SK-N-SH (cell line): Measurements from ENCODE around the gene P3R3URF. TPM values are rescaled to one million over a fixed set of nuclear protein-coding genes. Genes with fewer than 3 reads are reported as not detected.

ENCODE experiments used
- FOXJ3 ChIP-seq: sonication (generic); formaldehyde crosslinking; IDR thresholded peaks from 2 replicates; pipeline ENCODE4 v1.5.1; 2020; ENCODE audit warnings: mild to moderate bottlenecking, missing genetic modification reagents
- GATA2 ChIP-seq: sonication (generic); formaldehyde crosslinking; IDR thresholded peaks from 2 replicates; pipeline ENCODE4 v1.5.0; 2020; ENCODE audit warnings: mild to moderate bottlenecking, missing genetic modification reagents
- MEF2A ChIP-seq: IDR thresholded peaks from 2 replicates; pipeline ENCODE4 v1.4.0; 2012; ENCODE audit warnings: low read depth, borderline replicate concordance
- MXI1 ChIP-seq: IDR thresholded peaks from 2 replicates; pipeline ENCODE4 v1.6.1; 2012; ENCODE audit warnings: mild to moderate bottlenecking, low read depth, low read length, improper control_type of control experiment
- POLR2AphosphoS5 ChIP-seq: IDR thresholded peaks from 2 replicates; pipeline ENCODE4 v1.6.1; 2012; ENCODE audit warnings: low read depth, low read length
- REST ChIP-seq: IDR thresholded peaks from 2 replicates; pipeline ENCODE4 v1.6.1; 2012; ENCODE audit warnings: mild to moderate bottlenecking, low read depth, low read length, moderate library complexity
- RFX5 ChIP-seq: IDR thresholded peaks from 2 replicates; pipeline ENCODE4 v1.6.1; 2012; ENCODE audit warnings: mild to moderate bottlenecking, improper control_type of control experiment, low read length
- RXRA ChIP-seq: IDR thresholded peaks from 2 replicates; pipeline ENCODE4 v1.4.0; 2012; ENCODE audit warnings: low read depth, mild to moderate bottlenecking, borderline replicate concordance
- SIN3A ChIP-seq: IDR thresholded peaks from 2 replicates; pipeline ENCODE4 v1.6.1; 2012; ENCODE audit warnings: low read depth, mild to moderate bottlenecking, low read length, moderate library complexity, borderline replicate concordance
- SMC3 ChIP-seq: IDR thresholded peaks from 2 replicates; pipeline ENCODE4 v1.6.1; 2012; ENCODE audit warnings: low read depth, low read length, improper control_type of control experiment
- ZBTB33 ChIP-seq: IDR thresholded peaks from 2 replicates; pipeline ENCODE4 v1.4.0; 2012; ENCODE audit warnings: low read depth, borderline replicate concordance
- polyA plus RNA-seq, 3 experiments: library from polyadenylated mRNA; depleted of rRNA; stranded (reverse); fragments of >200 nt; gene quantifications; 2 replicates each; pipeline ENCODE4 v1.2.3, GENCODE V29; 2012
- TF ChIP-seq, protein P1 (sequence below): fragments of 200-600 bp; sonication (generic); IDR thresholded peaks from 2 replicates; pipeline ENCODE4 v1.6.1; 2017; ENCODE audit warnings: antibody characterized with exemption, mild to moderate bottlenecking, moderate library complexity

Gene P3R3URF
- polyA plus RNA-seq, 1 of the 3 experiments (the other 2 are of a cell fraction) = not detected

DNA sequence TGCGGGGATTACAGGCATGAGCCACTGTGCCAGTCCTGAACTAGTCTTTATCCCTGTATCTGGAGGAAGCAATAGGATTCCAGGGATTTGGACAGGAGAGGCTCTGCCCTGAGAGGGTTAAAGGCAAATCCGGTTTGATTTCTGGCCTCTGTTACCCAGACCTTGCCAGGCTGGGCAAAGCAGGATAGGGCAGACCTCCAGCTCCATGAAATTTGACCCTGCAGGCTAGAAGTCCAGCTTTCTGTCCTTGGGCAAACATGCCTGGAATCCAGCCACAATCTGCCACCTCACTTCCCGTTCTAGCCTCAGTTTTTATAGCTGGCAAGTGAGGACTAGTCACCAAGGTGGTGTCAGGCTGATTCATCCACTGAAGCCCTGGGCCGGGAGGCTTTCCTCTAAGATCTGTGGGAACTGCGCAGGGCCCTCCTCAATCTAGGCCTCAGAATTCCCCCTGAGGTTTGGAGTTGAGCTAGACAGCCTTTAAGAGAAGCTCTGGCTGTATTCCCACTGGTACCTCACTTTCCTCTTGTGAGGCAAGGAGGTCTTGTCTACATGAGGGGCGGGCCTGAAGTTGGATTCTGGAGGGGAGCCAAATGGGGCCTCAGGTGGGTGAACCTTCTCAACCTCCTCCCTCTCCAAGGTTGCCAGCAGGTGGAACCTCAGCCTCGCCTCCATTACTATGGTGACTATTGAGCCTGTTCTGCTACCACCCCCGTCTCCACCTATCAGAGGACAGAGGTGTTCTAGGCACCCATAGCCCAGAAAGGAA lies 7.0 kb upstream of the P3R3URF start (continued):
- no peak for TF ChIP-seq SMC3
- TF ChIP-seq GATA2 (CRISPR knock-in tag) = no peak
- TF ChIP-seq FOXJ3 (CRISPR knock-in tag) = no peak
- peak; percentile 87; the same call in 1 of the 2 replicates for TF ChIP-seq RXRA
- no peak for TF ChIP-seq MXI1
- TF ChIP-seq MEF2A = no peak
- TF ChIP-seq REST = 0 out of 2 replicates have a peak, but pooled peaks have one; percentile 20
- TF ChIP-seq, protein P1, sequence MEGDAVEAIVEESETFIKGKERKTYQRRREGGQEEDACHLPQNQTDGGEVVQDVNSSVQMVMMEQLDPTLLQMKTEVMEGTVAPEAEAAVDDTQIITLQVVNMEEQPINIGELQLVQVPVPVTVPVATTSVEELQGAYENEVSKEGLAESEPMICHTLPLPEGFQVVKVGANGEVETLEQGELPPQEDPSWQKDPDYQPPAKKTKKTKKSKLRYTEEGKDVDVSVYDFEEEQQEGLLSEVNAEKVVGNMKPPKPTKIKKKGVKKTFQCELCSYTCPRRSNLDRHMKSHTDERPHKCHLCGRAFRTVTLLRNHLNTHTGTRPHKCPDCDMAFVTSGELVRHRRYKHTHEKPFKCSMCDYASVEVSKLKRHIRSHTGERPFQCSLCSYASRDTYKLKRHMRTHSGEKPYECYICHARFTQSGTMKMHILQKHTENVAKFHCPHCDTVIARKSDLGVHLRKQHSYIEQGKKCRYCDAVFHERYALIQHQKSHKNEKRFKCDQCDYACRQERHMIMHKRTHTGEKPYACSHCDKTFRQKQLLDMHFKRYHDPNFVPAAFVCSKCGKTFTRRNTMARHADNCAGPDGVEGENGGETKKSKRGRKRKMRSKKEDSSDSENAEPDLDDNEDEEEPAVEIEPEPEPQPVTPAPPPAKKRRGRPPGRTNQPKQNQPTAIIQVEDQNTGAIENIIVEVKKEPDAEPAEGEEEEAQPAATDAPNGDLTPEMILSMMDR = no peak; the same call in 1 of the 2 replicates
- TF ChIP-seq SIN3A = peak; percentile 65; the same call in 1 of the 2 replicates
- TF ChIP-seq POLR2AphosphoS5 = peak; percentile 85; the same call in 1 of the 2 replicates
- no peak for TF ChIP-seq ZBTB33
- TF ChIP-seq RFX5 = no peak
- TF ChIP-seq, all 33 proteins: peak for 17
